DND-41 (cell line): ENCODE measurements around the gene ETV4.

Experiments used
- ATAC-seq: fragments of 200-7000 bp; cut with Tn5 transposase; 3 replicates; pipeline ENCODE4 v1.9.1; 2021; ENCODE audit warnings: low read depth; ENCODE audit not compliant: insufficient read depth
- DNase-seq: peaks from one replicate; pipeline ENCODE4 v3.0.0-alpha.2; 2020
- H2AFZ ChIP-seq: 2 replicates; pipeline ENCODE4 v1.6.0; 2012; ENCODE audit warnings: low read depth, low read length
- H3K27ac ChIP-seq: 2 replicates; pipeline ENCODE4 v1.5.1; 2012; ENCODE audit warnings: low read length, inconsistent platforms
- H3K27me3 ChIP-seq: fragments of 200-600 bp; sonication (generic); 2 replicates; pipeline ENCODE4 v1.6.0; 2012; ENCODE audit warnings: low read length, mild to moderate bottlenecking, inconsistent platforms; ENCODE audit not compliant: insufficient read depth, poor library complexity
- H3K36me3 ChIP-seq: 2 replicates; pipeline ENCODE4 v1.5.1; 2012; ENCODE audit warnings: low read length, inconsistent platforms; ENCODE audit not compliant: insufficient read depth
- H3K4me1 ChIP-seq: 2 replicates; pipeline ENCODE4 v1.5.1; 2012; ENCODE audit warnings: mild to moderate bottlenecking, low read length; ENCODE audit not compliant: insufficient read depth
- H3K4me2 ChIP-seq: 2 replicates; pipeline ENCODE4 v1.6.0; 2012; ENCODE audit warnings: mild to moderate bottlenecking, moderate library complexity, low read length, inconsistent platforms; ENCODE audit not compliant: insufficient read depth
- H3K4me3 ChIP-seq, 2 experiments: fragments of 200-600 bp in 1 of 2; shearing (Covaris generic) in 1 of 2; 2 replicates each; pipeline ENCODE4 v1.5.1; 2012 to 2016; ENCODE audit warnings: inconsistent platforms in 2 of 2, low read length in 2 of 2, mild to moderate bottlenecking in 2 of 2, low read depth in 1 of 2, moderate library complexity in 1 of 2
- H3K79me2 ChIP-seq: 2 replicates; pipeline ENCODE4 v1.6.0; 2012; ENCODE audit warnings: low read length, inconsistent platforms; ENCODE audit not compliant: insufficient read depth
- H3K9ac ChIP-seq: 2 replicates; pipeline ENCODE4 v1.6.0; 2012; ENCODE audit warnings: low read depth, mild to moderate bottlenecking, inconsistent platforms, low read length, moderate library complexity
- H3K9me3 ChIP-seq: 2 replicates; pipeline ENCODE4 v1.5.1; 2012; ENCODE audit warnings: low read length, moderate library complexity, mild to moderate bottlenecking, inconsistent platforms; ENCODE audit not compliant: insufficient read depth, severe bottlenecking
- H4K20me1 ChIP-seq: 2 replicates; pipeline ENCODE4 v1.6.0; 2012; ENCODE audit warnings: low read length; ENCODE audit not compliant: insufficient read depth
- CTCF ChIP-seq: IDR thresholded peaks from 2 replicates; pipeline ENCODE4 v1.5.1; 2012; ENCODE audit warnings: borderline replicate concordance, low read length, moderate library complexity, mild to moderate bottlenecking; ENCODE audit not compliant: poor library complexity, severe bottlenecking; ENCODE audit errors: extremely low read depth
- EZH2 ChIP-seq: IDR thresholded peaks from 3 replicates; pipeline ENCODE4 v1.6.1; 2012; ENCODE audit warnings: borderline replicate concordance, low read depth, mild to moderate bottlenecking, moderate library complexity, low read length, inconsistent platforms; ENCODE audit not compliant: severe bottlenecking

ETV4 gene

GRCh38 chr17:43579566-43580140 is 33.5 kb upstream of the ETV4 start:
- H3K79me2 ChIP-seq: no peaks in the 10 kb centered on the region
- H3K27ac ChIP-seq: no peak overlapping the region
- no peak for ATAC-seq

GRCh38 chr17:43578699-43579565 is 32.8 kb upstream of the ETV4 start:
- Histone ChIP-seq H3K27ac (no peak overlapping the region), H4K20me1 (no peaks in the 10 kb centered on the region), H2AFZ (no peak overlapping the region), H3K4me1 (no peaks in the 10 kb centered on the region), H3K79me2 (no peaks in the 10 kb centered on the region), H3K4me3 (no peak overlapping the region), H3K9me3 (no peaks in the 10 kb centered on the region), H3K27me3 (peaks cover 29% of the 10 kb centered on the region), H3K36me3 (no peaks in the 10 kb centered on the region), H3K4me2 (no peak overlapping the region), H3K9ac (no peak overlapping the region)
- no peak for TF ChIP-seq EZH2
- TF ChIP-seq CTCF: no peak
- no peak for ATAC-seq
- no peak for DNase-seq

More at GRCh38 chr17:43579566-43580140, 33.5 kb upstream of the ETV4 start:
- Histone ChIP-seq H2AFZ (no peak overlapping the region), H3K9me3 (no peaks in the 10 kb centered on the region), H3K4me1 (no peaks in the 10 kb centered on the region), H3K27me3 (peaks cover 28% of the 10 kb centered on the region), H3K4me2 (no peak overlapping the region), H4K20me1 (no peaks in the 10 kb centered on the region), H3K4me3 (no peak overlapping the region), H3K36me3 (no peaks in the 10 kb centered on the region), H3K9ac (no peak overlapping the region)
- DNase-seq: no peak
- no peak for TF ChIP-seq EZH2
- TF ChIP-seq CTCF: no peak

- TF ChIP-seq CTCF (no peak), EZH2 (no peak)
- Histone ChIP-seq H3K4me3 (no peak overlapping the region), H3K79me2 (no peaks in the 10 kb centered on the region), H4K20me1 (no peaks in the 10 kb centered on the region), H3K27ac (no peak overlapping the region), H3K9ac (no peak overlapping the region), H2AFZ (no peak overlapping the region), H3K4me2 (no peak overlapping the region), H3K4me1 (no peaks in the 10 kb centered on the region), H3K9me3 (no peaks in the 10 kb centered on the region), H3K36me3 (no peaks in the 10 kb centered on the region), H3K27me3 (peaks cover 24% of the 10 kb centered on the region)
- no peak for ATAC-seq
- no peak for DNase-seq
Observed at GRCh38 chr17:43578404-43578698, 32.2 kb upstream of the ETV4 start.
